ENCODE results near the gene CPB2. TPM values are rescaled to one million over a fixed set of nuclear protein-coding genes. Genes with fewer than 3 reads are reported as not detected.

The CPB2 gene
- total RNA-seq, 1 experiment from 2014 or later, result 0.15 TPM

DNA sequence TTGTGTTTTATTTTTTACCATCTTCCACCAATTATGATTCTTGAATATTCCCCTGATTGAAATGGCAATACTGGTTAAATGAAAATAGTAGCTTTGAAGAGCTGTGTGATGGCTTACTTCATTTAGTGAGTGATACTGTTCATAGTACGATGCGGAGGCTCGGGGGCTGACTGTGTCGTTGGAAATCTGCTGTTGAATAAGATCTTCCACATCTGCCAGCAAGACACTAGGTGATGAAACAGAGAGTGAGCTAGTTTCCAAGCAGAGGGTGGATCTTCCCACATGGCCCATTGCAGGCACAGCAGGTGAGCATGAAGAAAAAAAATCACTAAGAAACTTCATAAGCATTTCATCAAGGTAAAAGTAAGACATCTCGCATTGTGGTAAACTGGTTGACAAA, 22.5 kb downstream of the CPB2 start:
- Histone ChIP-seq H3K4me3 (replicated peaks in 1 of 2; ENCODE audit: low read depth in 1 of 2, low read length in 2 of 2) (no peak overlapping the region), H3K9me3 (ENCODE audit: control insufficient read depth in 1 of 2, insufficient read depth in 1 of 2, low read depth in 1 of 2, low read length in 2 of 2) (no peaks in the 10 kb centered on the region), H4K20me1 (ENCODE audit: insufficient read depth) (no peaks in the 10 kb centered on the region), H3K27ac (ENCODE audit: low read depth, low read length) (no peak overlapping the region), H3K79me2 (ENCODE audit: insufficient read depth, low read length) (no peaks in the 10 kb centered on the region), H3K4me1 (ENCODE audit: control insufficient read depth in 1 of 2, insufficient read depth in 2 of 2, low read length in 2 of 2) (no peaks in the 10 kb centered on the region), H3K4me2 (ENCODE audit: low read length) (no peak overlapping the region), H3K36me3 (ENCODE audit: control insufficient read depth in 1 of 2, insufficient read depth in 2 of 2, low read length in 2 of 2) (no peaks in the 10 kb centered on the region), H2AFZ (ENCODE audit: low read depth, low read length, poor library complexity, severe bottlenecking) (no peak overlapping the region), H3K9me2 (ENCODE audit: insufficient read depth) (no peaks in the 10 kb centered on the region), H3K27me3 (ENCODE audit: insufficient read depth, low read length) (no peaks in the 10 kb centered on the region), H3K9ac (ENCODE audit: low read length) (no peak overlapping the region)
- ChIA-PET RAD21 (ENCODE audit: low non-redundant PET in 1 of 2, low total read pairs in 2 of 2, uncharacterized antibody in 2 of 2, unreplicated experiment in 2 of 2) (no interaction called here), CTCF (no interaction called here), POLR2A (no interaction called here)
- TF ChIP-seq RAD21 (IDR thresholded peaks at IDR 0.05; ENCODE audit: low read depth) (no peak), EGR1 (IDR thresholded peaks at IDR 0.05; ENCODE audit: low read depth) (no peak), EZH2 (IDR thresholded peaks at IDR 0.05) (no peak), ZNF274 (IDR thresholded peaks at IDR 0.05; ENCODE audit: low read depth, low read length) (no peak), YY1 (IDR thresholded peaks at IDR 0.05; ENCODE audit: extremely low read depth, insufficient replicate concordance, low read depth, low read length) (no peak), CEBPB (IDR thresholded peaks at IDR 0.05; ENCODE audit: low read depth) (no peak), FOSL1 (IDR thresholded peaks at IDR 0.05; ENCODE audit: low read depth) (no peak), POLR2A (IDR thresholded peaks at IDR 0.05; ENCODE audit: borderline replicate concordance, extremely low read depth, insufficient read depth, insufficient read length) (no peak), JUND (IDR thresholded peaks at IDR 0.05) (no peak), TCF7L2 (IDR thresholded peaks at IDR 0.05; ENCODE audit: borderline replicate concordance, extremely low read depth, insufficient read depth, insufficient read length) (no peak), SP1 (IDR thresholded peaks at IDR 0.05; ENCODE audit: low read depth) (no peak), ELF1 (IDR thresholded peaks at IDR 0.05; ENCODE audit: borderline replicate concordance, low read depth) (no peak), EZH2phosphoT487 (IDR thresholded peaks at IDR 0.05; ENCODE audit: borderline replicate concordance) (no peak)
- TF ChIP-seq, protein P1, sequence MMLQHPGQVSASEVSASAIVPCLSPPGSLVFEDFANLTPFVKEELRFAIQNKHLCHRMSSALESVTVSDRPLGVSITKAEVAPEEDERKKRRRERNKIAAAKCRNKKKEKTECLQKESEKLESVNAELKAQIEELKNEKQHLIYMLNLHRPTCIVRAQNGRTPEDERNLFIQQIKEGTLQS (IDR thresholded peaks at IDR 0.05), result no peak
- no peak for DNase-seq (ENCODE audit: low read depth, low spot score)
- intact Hi-C loops (cut with micrococcal nuclease), result no loop called here
- no peak for ATAC-seq
- no TSS peak for BruUV-seq (replicated peaks)

DNA sequence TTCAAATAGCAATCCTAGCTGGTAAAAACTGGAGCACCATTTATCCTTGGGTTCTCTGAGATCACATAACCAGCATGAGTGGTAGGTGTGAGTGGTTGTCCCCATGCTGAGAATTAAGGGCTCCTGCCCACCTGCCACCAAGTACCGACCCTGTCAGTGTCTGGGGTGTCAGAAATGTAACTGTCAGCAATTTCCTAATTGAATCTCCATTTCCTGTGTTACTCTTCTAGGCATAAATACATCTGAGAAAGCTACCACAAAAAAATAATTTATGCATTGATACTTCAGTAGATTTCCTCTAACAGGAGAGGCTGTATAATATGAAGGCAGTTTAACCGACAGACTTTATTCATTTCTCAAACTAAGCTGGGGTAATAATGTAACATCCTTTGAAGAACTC, 25.1 kb downstream of the CPB2 start:
- no peak for DNase-seq (ENCODE audit: low read depth, low spot score)
- H3K4me1 ChIP-seq (ENCODE audit: control insufficient read depth in 1 of 2, insufficient read depth in 2 of 2, low read length in 2 of 2), result no peaks in the 10 kb centered on the region
- no peak overlapping the region for H3K9ac ChIP-seq (ENCODE audit: low read length)
- no peaks in the 10 kb centered on the region for H3K79me2 ChIP-seq (ENCODE audit: insufficient read depth, low read length)
- POLR2A ChIA-PET, result no interaction called here
- intact Hi-C loops (cut with micrococcal nuclease), result no loop called here
- H3K9me2 ChIP-seq (ENCODE audit: insufficient read depth), result no peaks in the 10 kb centered on the region
- RAD21 ChIA-PET (ENCODE audit: low non-redundant PET in 1 of 2, low total read pairs in 2 of 2, uncharacterized antibody in 2 of 2, unreplicated experiment in 2 of 2), result no interaction called here
- no peaks in the 10 kb centered on the region for H3K27me3 ChIP-seq (ENCODE audit: insufficient read depth, low read length)
- no peak overlapping the region for H3K4me3 ChIP-seq (replicated peaks in 1 of 2; ENCODE audit: low read depth in 1 of 2, low read length in 2 of 2)
- TF ChIP-seq EGR1 (IDR thresholded peaks at IDR 0.05; ENCODE audit: low read depth) (no peak), POLR2AphosphoS5 (IDR thresholded peaks at IDR 0.05; ENCODE audit: low read depth, low read length) (no peak), ZNF274 (IDR thresholded peaks at IDR 0.05; ENCODE audit: low read depth, low read length) (no peak), SP1 (IDR thresholded peaks at IDR 0.05; ENCODE audit: low read depth) (no peak), POLR2A (IDR thresholded peaks at IDR 0.05; ENCODE audit: borderline replicate concordance, extremely low read depth, insufficient read depth, insufficient read length) (no peak), CEBPB (IDR thresholded peaks at IDR 0.05; ENCODE audit: low read depth) (no peak)
- TF ChIP-seq, protein P2, sequence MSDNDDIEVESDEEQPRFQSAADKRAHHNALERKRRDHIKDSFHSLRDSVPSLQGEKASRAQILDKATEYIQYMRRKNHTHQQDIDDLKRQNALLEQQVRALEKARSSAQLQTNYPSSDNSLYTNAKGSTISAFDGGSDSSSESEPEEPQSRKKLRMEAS (IDR thresholded peaks at IDR 0.05), result no peak
- H3K4me2 ChIP-seq (ENCODE audit: low read length), result no peak overlapping the region
- no peaks in the 10 kb centered on the region for H3K36me3 ChIP-seq (ENCODE audit: control insufficient read depth in 1 of 2, insufficient read depth in 2 of 2, low read length in 2 of 2)
- BruUV-seq (replicated peaks), result no TSS peak
- H4K20me1 ChIP-seq (ENCODE audit: insufficient read depth), result no peaks in the 10 kb centered on the region
- no peak for ATAC-seq
- no peak overlapping the region for H3K27ac ChIP-seq (ENCODE audit: low read depth, low read length)
- no peak overlapping the region for H2AFZ ChIP-seq (ENCODE audit: low read depth, low read length, poor library complexity, severe bottlenecking)
- H3K9me3 ChIP-seq (ENCODE audit: control insufficient read depth in 1 of 2, insufficient read depth in 1 of 2, low read depth in 1 of 2, low read length in 2 of 2), result no peaks in the 10 kb centered on the region
- CTCF ChIA-PET, result no interaction called here

Measured in HCT116 (cell line).